Smooth muscle cell (in vitro differentiated cells): ENCODE data around the gene YWHAB. TPM values are rescaled to one million over a fixed set of nuclear protein-coding genes. Genes with fewer than 3 reads are reported as not detected.
"Not testable (repeated sequence)": the region's sequence is repeated elsewhere in the genome, so short reads cannot be mapped to it uniquely, and the experiment has no call there.

Experiments used
- DNase-seq: peaks from one replicate; lab custom pipeline; 2025; ENCODE audit not compliant: unreplicated experiment; lab: John Stamatoyannopoulos, UW
- H2AFZ ChIP-seq: fragments of 200-600 bp; sonication (generic); 2 replicates; pipeline ENCODE4 v1.6.0; 2016; ENCODE audit warnings: antibody characterized with exemption, low read depth, mild to moderate bottlenecking
- H3F3A ChIP-seq: fragments of 200-600 bp; sonication (generic); 2 replicates; pipeline ENCODE4 v1.6.0; 2017; ENCODE audit warnings: antibody characterized with exemption, low read depth
- H3K27ac ChIP-seq: fragments of 200-600 bp; sonication (generic); 2 replicates; pipeline ENCODE4 v1.5.1; 2016; ENCODE audit warnings: low read depth, mild to moderate bottlenecking
- H3K27me3 ChIP-seq: fragments of 200-600 bp; sonication (generic); 2 replicates; pipeline ENCODE4 v1.6.1; 2016; ENCODE audit warnings: low read depth, mild to moderate bottlenecking
- H3K36me3 ChIP-seq: fragments of 200-600 bp; sonication (generic); 2 replicates; pipeline ENCODE4 v1.5.1; 2016; ENCODE audit warnings: low read depth
- H3K4me1 ChIP-seq: fragments of 200-600 bp; sonication (generic); 2 replicates; pipeline ENCODE4 v1.5.1; 2016; ENCODE audit warnings: low read depth
- H3K4me2 ChIP-seq: fragments of 200-600 bp; sonication (generic); 2 replicates; pipeline ENCODE4 v1.6.0; 2016; ENCODE audit warnings: mild to moderate bottlenecking
- H3K4me3 ChIP-seq: fragments of 200-600 bp; sonication (generic); 2 replicates; pipeline ENCODE4 v1.5.1; 2016; ENCODE audit warnings: mild to moderate bottlenecking
- H3K79me2 ChIP-seq: fragments of 200-600 bp; sonication (generic); 2 replicates; pipeline ENCODE4 v1.6.0; 2016; ENCODE audit warnings: low read depth, mild to moderate bottlenecking
- H3K9ac ChIP-seq: fragments of 200-600 bp; sonication (generic); 2 replicates; pipeline ENCODE4 v1.6.0; 2016; ENCODE audit warnings: low read depth
- H3K9me3 ChIP-seq: fragments of 200-600 bp; sonication (generic); replicated peaks from 2 replicates; pipeline ENCODE4 v1.5.1; 2016; ENCODE audit warnings: low read depth
- H4K20me1 ChIP-seq: fragments of 200-600 bp; sonication (generic); 2 replicates; pipeline ENCODE4 v1.6.0; 2016; ENCODE audit warnings: low read depth
- WGBS: methylation state at CpG from one replicate; pipeline ENCODE4 v1.1.7; 2016; ENCODE audit warnings: low lambda C conversion rate; 5-methylcytosine and 5-hydroxymethylcytosine counted together
- polyA plus RNA-seq: library from polyadenylated mRNA; unstranded; fragments of >200 nt; fragmentation: Nextera tagmentation; extraction: Ambion mirVana; gene quantifications from 2 replicates; pipeline ENCODE4 v1.2.1, GENCODE V29; 2016
- total RNA-seq: library from RNA; depleted of rRNA; stranded (reverse); fragments of >200 nt; gene quantifications from 2 replicates; pipeline ENCODE4 v1.2.3, GENCODE V29; 2014
- TF ChIP-seq, protein P1 (sequence below): fragments of 200-600 bp; sonication (generic); IDR thresholded peaks from 2 replicates; pipeline ENCODE4 v1.5.1; 2017; ENCODE audit warnings: borderline replicate concordance, mild to moderate bottlenecking, antibody characterized with exemption; ENCODE audit not compliant: insufficient read depth, poor library complexity, severe bottlenecking

Gene YWHAB
- total and polyA plus RNA-seq, 2 experiments from 2014 or later = 99.8 to 226 TPM

DNA sequence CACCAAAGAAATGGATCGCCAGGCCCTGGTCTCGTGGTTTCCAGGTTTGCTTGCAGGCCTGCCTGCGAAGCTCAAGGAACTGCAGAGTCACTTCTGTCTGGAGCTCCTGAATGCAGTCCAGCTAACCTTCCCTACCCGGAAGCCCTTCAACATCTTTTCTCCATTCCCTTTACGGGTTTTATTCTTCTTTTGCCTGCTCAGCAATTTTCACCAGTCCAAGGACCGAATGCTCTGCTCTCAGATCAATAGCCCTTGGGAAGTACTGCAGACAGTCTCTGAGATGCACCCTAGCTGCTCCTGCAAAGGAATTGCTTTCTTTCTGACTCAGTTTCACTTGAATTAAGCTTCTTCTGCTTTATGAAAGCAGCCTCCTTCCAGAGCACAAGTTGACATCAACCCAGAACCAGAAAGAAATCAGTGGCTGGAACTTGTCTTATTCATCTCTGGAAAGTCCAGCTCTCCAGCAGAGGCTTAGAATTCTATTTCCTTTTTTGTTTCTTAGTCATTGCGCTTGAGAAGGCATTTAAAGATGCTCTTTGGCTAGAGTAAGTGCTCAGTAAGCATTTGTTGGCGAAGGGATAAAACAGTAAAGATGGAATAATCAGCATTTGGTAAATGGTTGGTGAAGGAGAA, 18.7 kb upstream of the YWHAB start:
- Histone ChIP-seq H3K9me3 (no peaks in the 10 kb centered on the region), H4K20me1 (no peaks in the 10 kb centered on the region), H3K4me3 (no peak overlapping the region), H3K79me2 (no peaks in the 10 kb centered on the region), H3K4me2 (no peak overlapping the region), H3K36me3 (no peaks in the 10 kb centered on the region), H3K9ac (no peak overlapping the region), H3K27me3 (no peaks in the 10 kb centered on the region), H2AFZ (peak overlapping the region; percentile 17), H3K4me1 (no peaks in the 10 kb centered on the region), H3K27ac (no peak overlapping the region), H3F3A (no peaks in the 10 kb centered on the region)
- no peak for DNase-seq
- 79% methylated on average over 8 of the region's 8 CpGs for WGBS
- TF ChIP-seq, protein P1, sequence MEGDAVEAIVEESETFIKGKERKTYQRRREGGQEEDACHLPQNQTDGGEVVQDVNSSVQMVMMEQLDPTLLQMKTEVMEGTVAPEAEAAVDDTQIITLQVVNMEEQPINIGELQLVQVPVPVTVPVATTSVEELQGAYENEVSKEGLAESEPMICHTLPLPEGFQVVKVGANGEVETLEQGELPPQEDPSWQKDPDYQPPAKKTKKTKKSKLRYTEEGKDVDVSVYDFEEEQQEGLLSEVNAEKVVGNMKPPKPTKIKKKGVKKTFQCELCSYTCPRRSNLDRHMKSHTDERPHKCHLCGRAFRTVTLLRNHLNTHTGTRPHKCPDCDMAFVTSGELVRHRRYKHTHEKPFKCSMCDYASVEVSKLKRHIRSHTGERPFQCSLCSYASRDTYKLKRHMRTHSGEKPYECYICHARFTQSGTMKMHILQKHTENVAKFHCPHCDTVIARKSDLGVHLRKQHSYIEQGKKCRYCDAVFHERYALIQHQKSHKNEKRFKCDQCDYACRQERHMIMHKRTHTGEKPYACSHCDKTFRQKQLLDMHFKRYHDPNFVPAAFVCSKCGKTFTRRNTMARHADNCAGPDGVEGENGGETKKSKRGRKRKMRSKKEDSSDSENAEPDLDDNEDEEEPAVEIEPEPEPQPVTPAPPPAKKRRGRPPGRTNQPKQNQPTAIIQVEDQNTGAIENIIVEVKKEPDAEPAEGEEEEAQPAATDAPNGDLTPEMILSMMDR = no peak

DNA sequence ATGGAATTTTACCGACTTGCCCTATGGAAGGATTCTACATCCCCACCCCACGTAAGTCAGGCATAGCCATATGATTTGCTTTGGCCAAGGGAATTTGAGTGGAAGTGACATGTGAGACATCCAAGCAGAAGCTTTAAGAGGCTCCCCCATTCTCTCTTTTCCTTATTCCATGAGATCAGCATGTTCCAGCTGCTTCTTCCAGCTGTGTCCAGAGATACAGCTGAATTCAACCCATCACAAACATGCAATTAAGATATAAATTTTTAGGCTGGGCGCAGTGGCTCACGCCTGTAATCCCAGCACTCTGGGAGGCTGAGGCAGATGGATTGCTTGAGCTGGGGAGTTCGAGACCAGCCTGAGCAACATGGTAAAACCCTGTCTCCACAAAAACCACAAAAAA, 16.0 kb upstream of the YWHAB start:
- H3K27ac ChIP-seq = no peak overlapping the region
- H3K4me3 ChIP-seq = no peak overlapping the region
- H2AFZ ChIP-seq = no peak overlapping the region
- no peak overlapping the region for H3K9ac ChIP-seq
- 88% methylated on average over 5 of the region's 5 CpGs for WGBS
- no peak overlapping the region for H3K4me2 ChIP-seq
- H3K9me3 ChIP-seq = no peaks in the 10 kb centered on the region
- DNase-seq = no peak
- H3F3A ChIP-seq = no peaks in the 10 kb centered on the region
- no peaks in the 10 kb centered on the region for H3K27me3 ChIP-seq
- no peaks in the 10 kb centered on the region for H4K20me1 ChIP-seq
- no peaks in the 10 kb centered on the region for H3K79me2 ChIP-seq
- no peaks in the 10 kb centered on the region for H3K4me1 ChIP-seq
- TF ChIP-seq, protein P1 = no peak
- H3K36me3 ChIP-seq = no peaks in the 10 kb centered on the region

DNA sequence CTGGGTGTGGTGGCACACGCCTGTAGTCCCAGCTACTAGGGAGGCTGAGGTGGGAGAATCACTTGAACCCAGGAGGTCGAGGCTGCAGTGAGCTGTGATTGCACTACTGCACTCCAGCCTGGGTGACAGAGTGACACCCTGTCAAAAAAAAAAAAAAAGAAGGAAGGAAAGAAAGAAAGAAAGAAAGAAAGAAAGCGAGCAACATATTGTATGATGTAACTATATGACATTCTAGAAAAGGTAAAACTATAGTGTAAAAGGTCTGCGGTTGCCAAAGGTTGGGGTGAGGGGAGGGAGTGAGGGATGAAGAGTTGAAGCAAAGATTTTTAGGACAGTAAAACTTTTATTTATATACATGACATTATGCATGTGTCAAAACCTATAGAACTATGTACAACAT, 3.1 kb upstream of the YWHAB start:
- not testable (repeated sequence) for H3K27me3 ChIP-seq, H3K9me3 ChIP-seq, H3K4me2 ChIP-seq, DNase-seq, H3K36me3 ChIP-seq, H3F3A ChIP-seq, H3K9ac ChIP-seq, H2AFZ ChIP-seq, H3K27ac ChIP-seq, H3K4me3 ChIP-seq
- Histone ChIP-seq H3K4me1 (peaks cover 14% of the 10 kb centered on the region), H3K79me2 (peaks cover 18% of the 10 kb centered on the region), H4K20me1 (peaks cover 14% of the 10 kb centered on the region)
- WGBS = 89% methylated on average over 4 of the region's 4 CpGs

DNA sequence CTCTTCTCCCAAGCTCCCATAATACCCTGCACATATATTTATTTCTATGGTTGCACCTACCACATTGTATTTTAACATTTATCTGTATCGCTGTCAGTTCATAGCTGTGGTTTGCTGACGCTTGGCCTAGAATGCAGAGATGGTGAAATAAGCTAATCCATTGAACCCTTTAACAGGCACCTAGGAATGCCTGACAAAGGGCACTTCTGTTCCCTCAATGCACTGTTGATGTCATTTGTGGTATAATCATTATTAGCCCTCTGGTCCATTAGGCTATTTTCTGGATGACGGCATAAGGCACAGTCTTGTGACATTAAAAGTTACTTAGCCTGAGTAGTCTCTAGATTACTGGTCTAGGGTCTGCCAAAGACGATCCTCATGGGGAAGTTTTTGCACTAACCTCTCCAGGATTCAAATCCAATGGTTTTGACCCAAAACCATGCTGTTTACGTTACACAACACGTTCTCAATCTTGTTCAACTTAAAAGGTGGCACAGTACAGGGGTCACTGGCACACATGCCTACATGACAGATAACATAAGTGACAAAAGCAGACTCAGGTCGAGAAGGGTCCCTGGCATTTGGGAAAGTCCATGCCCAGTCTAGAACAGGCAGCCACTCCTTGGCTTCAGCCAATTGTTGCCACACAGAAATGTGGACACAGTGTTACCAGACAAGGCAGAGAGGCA, 2.1 kb upstream of the YWHAB start:
- WGBS = 86% methylated on average over 7 of the region's 7 CpGs
- TF ChIP-seq, protein P1 = no peak

More for the DNA sequence above, 2.1 kb upstream of the YWHAB start:
- H3K79me2 ChIP-seq = peaks cover 28% of the 10 kb centered on the region
- H3K9ac ChIP-seq = no peak overlapping the region
- no peaks in the 10 kb centered on the region for H3K36me3 ChIP-seq
- DNase-seq = no peak
- no peaks in the 10 kb centered on the region for H3K9me3 ChIP-seq
- H3K27me3 ChIP-seq = no peaks in the 10 kb centered on the region
- H4K20me1 ChIP-seq = peaks cover 24% of the 10 kb centered on the region
- H3K4me2 ChIP-seq = no peak overlapping the region
- no peak overlapping the region for H3K4me3 ChIP-seq
- H2AFZ ChIP-seq = no peak overlapping the region
- H3K27ac ChIP-seq = no peak overlapping the region
- H3K4me1 ChIP-seq = peaks cover 18% of the 10 kb centered on the region
- H3F3A ChIP-seq = no peaks in the 10 kb centered on the region
